Activated T-helper 2 cell treated with anti-CD3 and anti-CD28 coated beads, Interferon-gamma antibody, Interleukin-2, Interleukin-4, amounts not matched to agents 10 μg/mL and 5 μg/mL and 100 μg/mL, durations not matched to agents 14 hours and 24 hours and 36 hours (primary cell): Measurements from ENCODE around the gene HYAL2. TPM values are rescaled to one million over a fixed set of nuclear protein-coding genes. Genes with fewer than 3 reads are reported as not detected.
A peak's percentile ranks its signal among the peaks of the same experiment; 100 is the strongest.
"Not testable (repeated sequence)": the region's sequence is repeated elsewhere in the genome, so short reads cannot be mapped to it uniquely, and the experiment has no call there.

Experiments used
- DNase-seq: peaks from one replicate; pipeline ENCODE4 v3.0.0; 2021; ENCODE audit warnings: low spot score
- H3K27ac Mint-ChIP-seq: one replicate; pipeline ENCODE4 v1.8.0; 2021; ENCODE audit warnings: mixed read lengths
- H3K27me3 Mint-ChIP-seq: one replicate; pipeline ENCODE4 v1.8.0; 2021; ENCODE audit warnings: low read depth, mixed read lengths
- H3K36me3 Mint-ChIP-seq: one replicate; pipeline ENCODE4 v1.8.0; 2021; ENCODE audit warnings: low read depth, mixed read lengths
- H3K4me1 Mint-ChIP-seq: one replicate; pipeline ENCODE4 v1.8.0; 2021; ENCODE audit warnings: low read depth, mixed read lengths
- H3K4me3 Mint-ChIP-seq: one replicate; pipeline ENCODE4 v1.8.0; 2021; ENCODE audit warnings: low read depth, mild to moderate bottlenecking, moderate library complexity, mixed read lengths
- H3K9me3 Mint-ChIP-seq: one replicate; pipeline ENCODE4 v1.8.0; 2021; ENCODE audit warnings: mixed read lengths
- intact Hi-C: fragments of 100-400 bp; cut with micrococcal nuclease; formaldehyde crosslinking; loops from one replicate; pipeline ENCODE4 v1.15.1; 2023
- total RNA-seq: library from RNA; stranded (reverse); gene quantifications from 2 replicates; pipeline ENCODE4 v1.2.3, GENCODE V29; 2022

Gene HYAL2
- total RNA-seq, 1 donor from 2014 or later: 15.2 TPM

DNA sequence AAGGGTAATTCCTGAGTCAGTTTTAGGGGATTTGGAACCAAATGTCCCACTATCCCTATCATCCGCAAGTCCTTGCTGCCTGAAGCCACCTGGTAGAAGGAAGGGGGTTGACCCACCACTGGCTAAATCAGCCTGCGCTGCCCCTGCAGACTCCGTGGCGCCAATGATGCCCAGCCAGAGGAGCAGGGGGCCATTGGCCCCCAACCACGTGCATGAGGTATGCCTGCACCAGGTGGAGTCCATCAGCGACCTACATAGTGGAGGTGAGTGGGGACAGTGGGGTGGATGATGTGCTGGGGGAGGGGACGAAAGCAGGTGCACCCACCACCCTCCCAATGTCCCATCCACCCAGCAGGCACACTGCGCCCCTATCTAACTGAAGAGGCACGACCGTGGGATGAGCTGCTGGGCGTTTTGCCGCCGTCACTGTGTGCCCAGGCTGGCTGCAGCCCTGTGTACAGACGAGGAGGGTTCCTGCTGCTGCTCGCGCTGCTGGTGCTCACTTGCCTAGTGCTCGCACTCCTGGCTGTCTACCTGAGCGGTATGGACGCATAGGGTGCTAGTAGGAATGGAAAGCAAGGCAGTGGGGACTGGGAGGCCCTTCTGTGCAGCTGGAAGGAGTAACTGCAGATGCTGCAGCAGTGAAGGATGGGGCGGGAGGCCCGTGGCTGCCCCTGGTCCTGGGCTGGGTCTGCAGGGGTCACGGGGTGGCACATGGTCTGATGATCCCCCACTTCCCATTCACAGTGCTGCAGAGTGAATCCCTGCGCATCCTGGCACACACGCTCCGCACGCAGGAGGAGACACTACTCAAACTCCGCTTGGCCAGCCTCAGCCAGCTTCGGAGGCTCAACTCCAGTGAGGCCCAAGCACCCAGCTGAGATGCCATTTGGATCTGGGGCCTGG is 36.0 kb downstream of the HYAL2 start:
- H3K9me3 Mint-ChIP-seq: no peaks in the 10 kb centered on the region
- DNase-seq: no peak
- no peak overlapping the region for H3K4me3 Mint-ChIP-seq
- H3K4me1 Mint-ChIP-seq: peaks cover 3% of the 10 kb centered on the region
- intact Hi-C loops: no loop called here
- peaks cover 48% of the 10 kb centered on the region for H3K36me3 Mint-ChIP-seq
- H3K27me3 Mint-ChIP-seq: no peaks in the 10 kb centered on the region
- H3K27ac Mint-ChIP-seq: no peak overlapping the region

DNA sequence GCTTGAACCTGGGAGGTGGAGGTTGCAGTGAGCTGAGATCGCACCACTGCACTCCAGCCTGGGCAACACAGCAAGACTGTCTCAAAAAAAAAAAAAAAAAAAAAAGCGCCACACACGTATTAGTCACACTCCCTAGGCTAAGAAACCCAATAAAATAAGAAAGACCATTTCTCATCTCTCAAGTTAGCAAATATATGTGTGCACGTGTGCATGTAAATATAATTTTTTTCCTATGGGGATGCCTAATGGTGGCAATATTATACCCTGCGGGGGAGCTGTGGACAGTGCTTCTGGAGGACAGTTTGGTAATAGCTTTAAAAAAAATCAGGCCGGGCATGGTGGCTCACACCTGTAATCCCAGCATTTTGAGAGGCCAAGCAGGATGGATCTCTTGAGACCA is 38.4 kb downstream of the HYAL2 start:
- DNase-seq, intact Hi-C loops, H3K27me3 Mint-ChIP-seq, H3K27ac Mint-ChIP-seq, H3K4me1 Mint-ChIP-seq, H3K4me3 Mint-ChIP-seq, H3K9me3 Mint-ChIP-seq: not testable (repeated sequence)
- peaks cover 26% of the 10 kb centered on the region for H3K36me3 Mint-ChIP-seq

DNA sequence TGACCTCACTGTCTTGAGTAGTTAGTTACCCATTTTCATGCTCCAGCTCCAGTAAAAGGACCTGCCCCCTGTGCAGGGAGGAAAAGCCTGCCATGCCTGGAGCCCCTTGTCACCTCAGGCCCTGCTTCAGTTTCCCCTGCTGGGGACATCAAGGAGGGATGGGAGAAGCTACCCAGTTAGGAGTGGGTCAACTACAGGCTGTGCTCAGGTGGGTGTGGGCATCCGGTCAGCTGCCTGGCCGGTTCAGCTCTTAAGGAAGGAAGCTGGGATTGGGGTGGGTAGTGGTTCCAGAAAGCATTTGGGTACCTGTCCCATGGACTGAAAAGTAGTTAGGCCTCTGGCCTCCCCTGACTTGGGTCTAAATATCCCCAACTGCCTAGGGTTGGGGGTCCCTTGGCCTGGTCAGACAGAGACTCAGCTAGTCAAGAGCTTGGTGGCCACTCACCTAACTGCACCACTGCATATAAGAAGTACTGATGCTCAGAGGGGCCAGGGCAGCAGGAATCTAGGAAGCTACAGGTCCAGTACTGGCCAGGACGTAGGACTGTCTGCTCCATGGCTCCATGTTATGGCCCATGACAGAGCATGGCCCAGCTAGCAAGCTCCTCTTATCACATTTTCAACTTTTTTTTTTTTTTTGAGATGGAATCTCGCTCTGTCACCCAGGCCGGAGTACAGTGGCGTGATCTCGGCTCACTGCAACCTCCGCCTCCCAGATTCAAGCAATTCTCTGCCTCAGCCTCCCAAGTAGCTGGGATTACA is 43.1 kb downstream of the HYAL2 start:
- Mint-ChIP-seq H3K4me3 (no peak overlapping the region), H3K9me3 (no peaks in the 10 kb centered on the region), H3K36me3 (no peaks in the 10 kb centered on the region), H3K27ac (no peak overlapping the region), H3K4me1 (peaks cover 5% of the 10 kb centered on the region), H3K27me3 (peaks cover 26% of the 10 kb centered on the region)
- no peak for DNase-seq
- intact Hi-C loops: no loop called here

DNA sequence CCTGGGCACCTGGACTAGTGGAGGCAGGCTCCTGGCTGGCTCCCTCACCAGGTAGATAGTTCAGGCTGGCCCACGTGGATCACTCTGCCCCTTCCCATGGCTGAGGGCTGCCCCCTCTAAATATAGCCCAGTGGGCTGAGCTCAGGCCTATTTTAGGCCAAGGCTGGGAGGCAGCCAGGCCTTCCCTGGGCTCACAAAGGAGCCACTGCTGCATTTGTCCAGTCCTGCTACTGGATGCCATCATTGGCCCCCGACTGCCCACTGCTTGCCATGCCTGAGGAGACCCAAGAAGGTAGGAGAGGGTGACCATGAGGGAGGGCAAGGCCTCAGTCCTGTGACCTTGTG is 43.7 kb downstream of the HYAL2 start, which contains the start of gene LSMEM2:
LSMEM2 (plus strand) TSS at position 208 of the 345 bp plus-strand sequence; CDS start at position 235, 27 bp downstream.
- Mint-ChIP-seq H3K9me3 (no peaks in the 10 kb centered on the region), H3K27me3 (peaks cover 31% of the 10 kb centered on the region), H3K27ac (no peak within 1 kb of the TSS), H3K4me3 (no peak within 1 kb of the TSS), H3K36me3 (no peaks in the 10 kb centered on the region), H3K4me1 (peaks cover 9% of the 10 kb centered on the region)
- no peak for DNase-seq
- intact Hi-C loops: no loop called here

DNA sequence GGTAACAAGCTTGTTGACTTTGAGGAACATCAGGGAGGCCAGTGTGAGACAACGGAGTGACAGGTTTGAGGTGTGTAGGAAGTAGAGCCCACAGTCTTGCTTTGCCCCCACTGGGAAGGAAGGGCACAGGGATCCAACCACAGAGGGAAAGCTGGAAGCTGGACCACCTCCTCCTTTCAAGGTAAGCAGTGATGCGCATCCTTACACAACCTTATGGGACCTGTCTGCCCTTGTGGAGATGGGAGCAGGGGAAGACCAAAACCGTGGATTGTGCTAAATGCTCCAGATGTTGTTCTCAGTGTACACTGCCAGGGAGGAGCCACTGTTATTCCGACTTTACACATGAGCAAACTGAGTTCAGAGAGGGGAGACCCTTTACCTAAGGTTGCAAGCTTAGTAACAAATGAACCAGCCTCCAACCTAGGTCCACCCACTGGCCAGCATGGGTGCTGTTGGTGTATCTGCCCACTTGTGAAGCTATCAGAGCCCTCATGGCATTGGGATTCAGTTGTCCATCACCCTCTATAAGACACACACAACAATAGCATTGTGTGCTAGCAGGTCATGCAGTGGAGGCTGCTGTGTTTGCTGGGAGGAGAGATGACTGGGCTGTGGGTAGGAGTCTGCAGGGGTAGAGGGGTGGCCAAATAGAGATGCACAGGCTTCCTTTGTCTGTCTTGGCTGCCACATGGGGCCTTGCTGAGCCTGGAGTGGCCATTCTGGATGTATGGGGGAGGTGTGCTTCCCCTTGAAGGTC is 44.2 kb downstream of the HYAL2 start:
- no peak for DNase-seq
- Mint-ChIP-seq H3K4me1 (peaks cover 9% of the 10 kb centered on the region), H3K9me3 (no peaks in the 10 kb centered on the region), H3K36me3 (no peaks in the 10 kb centered on the region), H3K27ac (no peak overlapping the region), H3K4me3 (no peak overlapping the region), H3K27me3 (peaks cover 32% of the 10 kb centered on the region)
- intact Hi-C loops: no loop called here

DNA sequence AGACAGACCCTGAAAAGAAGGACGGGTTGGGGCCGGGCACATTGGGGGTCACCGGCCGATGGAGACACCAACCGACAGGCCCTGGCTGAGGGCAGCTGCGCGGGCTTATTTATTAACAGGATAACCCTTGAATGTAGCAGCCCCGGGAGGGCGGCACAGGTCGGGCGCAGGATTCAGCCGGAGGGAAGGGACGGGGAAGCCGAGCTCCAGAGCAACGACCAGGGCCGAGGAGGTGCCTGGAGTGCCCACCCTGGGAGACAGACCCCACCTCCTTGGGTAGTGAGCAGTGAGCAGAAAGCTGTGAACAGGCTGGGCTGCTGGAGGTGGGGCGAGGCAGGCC is 45.8 kb downstream of the HYAL2 start:
- no peak for DNase-seq
- Mint-ChIP-seq H3K4me1 (peaks cover 11% of the 10 kb centered on the region), H3K27ac (no peak overlapping the region), H3K27me3 (peaks cover 36% of the 10 kb centered on the region), H3K9me3 (no peaks in the 10 kb centered on the region), H3K36me3 (no peaks in the 10 kb centered on the region), H3K4me3 (no peak overlapping the region)
- intact Hi-C loops: no loop called here

DNA sequence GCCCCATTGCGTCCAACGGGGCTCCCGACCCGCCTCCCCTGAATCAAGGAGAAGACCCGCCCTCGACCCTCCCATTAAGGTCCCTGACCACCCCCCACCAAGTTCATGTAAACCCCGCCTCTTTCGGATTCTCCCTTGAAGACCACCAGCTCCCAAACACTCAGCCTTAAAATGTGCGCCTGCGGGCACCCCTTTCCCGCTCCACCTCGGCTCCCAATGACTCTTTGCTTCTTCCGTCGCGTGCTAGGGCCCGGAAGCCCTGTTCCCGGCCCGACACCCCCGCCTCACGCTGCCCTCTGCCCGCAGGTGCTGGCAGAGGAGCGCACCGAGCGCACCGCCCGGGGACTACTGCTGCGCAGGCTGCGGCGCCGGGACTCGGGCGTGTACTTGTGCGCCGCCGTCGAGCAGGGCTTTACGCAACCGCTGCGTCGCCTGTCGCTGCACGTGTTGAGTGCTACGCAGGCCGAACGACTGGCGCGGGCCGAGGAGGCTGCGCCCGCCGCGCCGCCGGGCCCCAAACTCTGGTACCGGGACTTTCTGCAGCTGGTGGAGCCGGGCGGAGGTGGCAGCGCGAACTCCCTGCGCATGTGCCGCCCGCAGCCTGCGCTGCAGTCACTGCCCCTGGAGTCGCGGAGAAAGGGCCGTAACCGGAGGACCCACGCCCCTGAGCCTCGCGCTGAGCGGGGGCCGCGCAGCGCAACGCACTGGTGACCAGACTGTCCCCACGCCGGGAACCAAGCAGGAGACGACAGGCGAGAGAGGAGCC is 46.4 kb downstream of the HYAL2 start:
- H3K9me3 Mint-ChIP-seq: no peaks in the 10 kb centered on the region
- peaks cover 36% of the 10 kb centered on the region for H3K27me3 Mint-ChIP-seq
- DNase-seq: peak; percentile 32
- no peaks in the 10 kb centered on the region for H3K36me3 Mint-ChIP-seq
- no peak overlapping the region for H3K27ac Mint-ChIP-seq
- H3K4me3 Mint-ChIP-seq: peak overlapping the region; percentile 17
- H3K4me1 Mint-ChIP-seq: peaks cover 11% of the 10 kb centered on the region
- intact Hi-C loops: no loop called here

DNA sequence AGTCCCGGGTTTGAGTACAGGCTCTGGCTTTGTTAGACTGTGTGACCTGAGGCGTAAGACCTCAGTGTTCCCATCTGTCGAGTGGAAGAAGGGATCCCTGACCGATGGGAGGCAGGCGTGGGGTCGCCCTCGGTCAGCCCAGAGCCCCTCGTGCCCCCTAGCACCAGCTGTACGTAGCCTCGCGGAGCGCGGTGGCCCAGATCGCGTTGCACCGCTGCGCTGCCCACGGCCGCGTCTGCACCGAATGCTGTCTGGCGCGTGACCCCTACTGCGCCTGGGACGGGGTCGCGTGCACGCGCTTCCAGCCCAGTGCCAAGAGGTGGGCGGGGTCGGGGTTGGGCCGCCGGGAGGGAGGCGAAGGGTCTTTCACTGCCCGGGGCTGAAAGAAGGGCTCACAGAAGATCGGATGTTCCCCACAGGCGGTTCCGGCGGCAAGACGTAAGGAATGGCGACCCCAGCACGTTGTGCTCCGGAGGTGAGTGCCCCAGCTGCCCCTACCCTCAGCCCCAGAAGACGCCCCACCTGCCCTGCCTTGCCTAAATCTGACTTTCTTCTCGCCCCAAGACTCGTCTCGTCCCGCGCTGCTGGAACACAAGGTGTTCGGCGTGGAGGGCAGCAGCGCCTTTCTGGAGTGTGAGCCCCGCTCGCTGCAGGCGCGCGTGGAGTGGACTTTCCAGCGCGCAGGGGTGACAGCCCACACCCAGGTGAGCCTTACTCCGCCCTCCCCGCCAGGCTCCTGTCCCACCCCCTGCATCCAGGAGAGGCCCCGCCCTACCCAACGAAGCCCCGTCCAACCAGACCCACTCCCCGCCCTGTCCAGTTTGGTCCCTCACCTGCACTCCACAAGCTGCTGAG is 47.2 kb downstream of the HYAL2 start:
- Mint-ChIP-seq H3K27me3 (peaks cover 36% of the 10 kb centered on the region), H3K27ac (no peak overlapping the region)
- DNase-seq: no peak

DNA sequence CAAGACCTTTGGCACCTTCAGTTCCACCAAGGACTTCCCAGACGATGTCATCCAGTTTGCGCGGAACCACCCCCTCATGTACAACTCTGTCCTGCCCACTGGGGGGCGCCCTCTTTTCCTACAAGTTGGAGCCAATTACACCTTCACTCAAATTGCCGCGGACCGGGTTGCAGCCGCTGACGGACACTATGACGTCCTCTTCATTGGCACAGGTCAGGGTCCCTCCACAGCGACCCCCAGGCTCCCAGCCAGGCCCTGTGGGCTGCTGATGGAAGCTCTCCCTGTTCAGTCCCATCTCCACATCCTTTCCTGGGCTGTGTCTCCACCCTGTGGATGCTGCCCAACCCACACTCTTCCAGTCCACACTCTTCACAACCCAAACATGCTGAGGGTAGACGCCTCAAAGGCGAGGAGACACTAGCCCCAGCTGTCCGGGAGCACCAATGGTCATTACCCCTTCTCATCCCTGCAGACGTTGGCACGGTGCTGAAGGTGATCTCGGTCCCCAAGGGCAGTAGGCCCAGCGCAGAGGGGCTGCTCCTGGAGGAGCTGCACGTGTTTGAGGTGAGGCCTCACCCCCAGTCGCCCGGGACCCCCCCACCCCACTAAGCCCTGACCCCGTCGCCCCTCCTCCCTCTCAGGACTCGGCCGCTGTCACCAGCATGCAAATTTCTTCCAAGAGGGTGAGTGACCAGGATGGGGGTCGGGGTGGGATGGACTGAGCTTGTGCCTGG is 48.0 kb downstream of the HYAL2 start:
- Mint-ChIP-seq H3K9me3 (no peaks in the 10 kb centered on the region), H3K4me3 (peak overlapping the region; percentile 34), H3K36me3 (no peaks in the 10 kb centered on the region), H3K4me1 (peaks cover 11% of the 10 kb centered on the region), H3K27me3 (peaks cover 36% of the 10 kb centered on the region), H3K27ac (no peak overlapping the region)
- DNase-seq: peak; percentile 70
- intact Hi-C loops: loop anchor here (1.0 kb wide), 2 partner anchors 50 to 80 kb away; no protein-coding TSS in a partner anchor

More for the DNA sequence above, 47.2 kb downstream of the HYAL2 start:
- no peaks in the 10 kb centered on the region for H3K9me3 Mint-ChIP-seq
- intact Hi-C loops: no loop called here
- no peaks in the 10 kb centered on the region for H3K36me3 Mint-ChIP-seq
- peaks cover 11% of the 10 kb centered on the region for H3K4me1 Mint-ChIP-seq
- peak overlapping the region; percentile 17 for H3K4me3 Mint-ChIP-seq

DNA sequence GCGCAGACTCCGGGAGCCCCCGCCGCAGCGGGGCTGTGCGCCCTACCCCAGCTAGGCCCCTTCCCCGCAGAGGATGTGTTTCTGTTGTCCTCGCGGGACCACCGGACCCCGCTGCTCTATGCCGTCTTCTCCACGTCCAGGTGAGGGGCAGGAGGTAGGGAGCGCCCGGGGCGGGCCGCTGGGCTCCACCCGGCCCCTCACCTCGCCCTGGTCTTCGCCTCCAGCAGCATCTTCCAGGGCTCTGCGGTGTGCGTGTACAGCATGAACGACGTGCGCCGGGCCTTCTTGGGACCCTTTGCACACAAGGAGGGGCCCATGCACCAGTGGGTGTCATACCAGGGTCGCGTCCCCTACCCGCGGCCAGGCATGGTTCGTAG is 48.9 kb downstream of the HYAL2 start:
- Mint-ChIP-seq H3K9me3 (no peaks in the 10 kb centered on the region), H3K4me1 (peaks cover 11% of the 10 kb centered on the region), H3K36me3 (no peaks in the 10 kb centered on the region), H3K27me3 (peaks cover 38% of the 10 kb centered on the region), H3K4me3 (no peak overlapping the region), H3K27ac (no peak overlapping the region)
- intact Hi-C loops: loop anchor here (1.0 to 2.0 kb wide), 6 partner anchors 13 to 152 kb away; no protein-coding TSS in a partner anchor
- no peak for DNase-seq
